Measurements from ENCODE around the gene IGIP.

The IGIP gene

DNA sequence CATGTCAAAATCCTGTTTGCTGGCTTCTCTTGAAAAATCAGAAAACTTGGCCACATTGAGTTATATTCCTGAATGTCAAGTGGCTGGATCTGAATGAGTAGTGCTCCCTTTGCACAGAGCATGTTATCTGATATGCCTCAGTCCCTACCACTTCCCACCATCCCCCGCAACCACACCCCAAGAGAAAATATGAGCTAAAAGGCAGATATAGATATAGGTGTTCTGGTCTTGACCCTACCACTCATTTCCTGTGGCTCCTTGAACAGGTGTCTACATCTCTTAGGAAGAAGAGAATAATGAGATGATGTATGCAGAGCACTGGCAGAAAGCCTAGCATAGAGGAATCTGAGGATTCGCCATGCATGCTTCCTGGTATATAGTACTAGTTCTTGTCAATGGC is 42.6 kb downstream of the IGIP start:
- FAIRE-seq = no peak

DNA sequence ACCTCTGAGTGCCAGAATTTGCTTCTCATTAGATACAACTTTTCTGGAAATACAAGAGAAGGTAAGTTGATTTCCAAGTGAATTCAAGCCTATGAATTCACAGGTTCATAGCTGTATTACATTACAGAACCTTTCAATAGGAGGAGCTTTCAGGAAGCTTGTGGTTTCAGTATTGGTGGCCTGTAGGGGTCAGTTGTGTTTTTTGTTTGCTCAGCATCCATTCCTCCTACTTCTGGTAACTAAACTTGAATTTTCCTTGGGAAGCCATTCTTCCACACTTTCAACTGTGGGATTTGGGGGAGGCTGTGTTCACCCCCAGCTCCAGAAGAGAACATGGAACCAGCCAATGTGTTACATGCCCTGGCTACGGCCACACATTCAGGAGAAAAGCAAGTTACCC is 43.7 kb downstream of the IGIP start:
- FAIRE-seq = no peak

DNA sequence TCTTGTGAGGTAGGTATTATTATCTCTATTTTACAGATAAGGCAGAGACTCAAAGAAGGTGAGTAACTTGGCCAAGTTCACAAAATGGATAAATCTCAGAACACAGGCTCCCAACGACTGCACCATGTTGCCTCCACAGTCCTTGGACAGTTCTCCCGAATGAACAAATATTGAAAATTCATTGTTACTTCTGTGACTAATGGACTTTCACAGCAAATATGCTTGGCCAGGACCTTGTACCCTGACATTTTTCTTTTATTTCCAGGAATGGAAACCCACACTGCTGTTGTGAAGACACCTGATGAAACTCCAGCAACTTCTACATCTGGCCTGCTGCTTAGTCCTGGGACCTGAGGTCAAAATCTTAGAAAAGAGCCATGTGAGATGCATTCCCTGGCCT is 46.7 kb downstream of the IGIP start:
- FAIRE-seq = no peak

- FAIRE-seq = no peak
Measured at GRCh38 chr5:140174014-140174413, 48.3 kb downstream of the IGIP start.

DNA sequence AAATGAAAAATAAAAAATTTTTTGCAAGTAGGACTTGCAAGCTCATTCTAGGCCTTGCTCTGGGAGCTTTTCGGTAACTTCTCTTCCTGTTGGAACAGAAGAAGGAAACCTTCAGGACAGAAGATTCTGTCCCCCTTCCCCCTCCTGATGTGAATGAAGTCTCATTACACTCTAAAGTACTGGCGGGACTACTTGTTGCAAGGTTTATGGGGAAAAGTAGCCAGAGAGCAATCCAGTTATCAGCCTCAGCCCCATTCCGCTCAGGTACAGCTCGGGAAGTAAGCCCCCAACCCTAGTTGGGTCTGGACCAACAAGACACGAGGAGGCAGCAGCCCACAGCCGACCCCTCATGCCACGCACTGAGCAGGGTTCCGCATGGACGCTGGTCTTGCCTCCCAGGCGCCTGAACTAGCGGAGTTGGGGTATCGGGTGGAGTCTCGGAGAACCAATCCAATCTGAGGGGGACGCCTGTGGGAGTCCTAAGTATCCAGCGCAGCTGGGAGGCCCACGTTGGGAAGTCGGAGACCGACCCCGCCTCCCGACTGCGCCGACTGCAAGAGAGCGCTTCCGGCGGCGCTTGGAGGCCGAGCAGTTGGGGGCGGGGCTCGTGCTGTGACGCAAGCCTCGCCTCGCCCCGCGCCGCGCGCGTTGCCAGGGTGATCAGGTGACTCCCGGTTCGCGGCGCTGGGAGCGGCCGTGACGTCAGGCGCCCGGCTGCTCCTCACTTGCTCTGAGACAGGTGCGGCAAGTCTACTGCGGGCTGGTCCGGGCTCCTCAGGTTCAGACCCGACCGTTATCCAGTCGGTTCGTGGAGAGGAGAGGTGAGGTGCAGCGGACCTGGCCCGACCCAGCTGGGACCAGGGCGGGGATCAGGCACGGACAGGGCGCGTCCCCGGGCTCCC is 49.0 kb downstream of the IGIP start, which contains the start of gene CYSTM1:
CYSTM1 (plus strand) TSS at position 724 of the 902 bp plus-strand sequence. CDS start 19,278 bp downstream, outside the sequence.
- no peak for FAIRE-seq

- no peak for FAIRE-seq
Measured at GRCh38 chr5:140175367-140176030, 49.8 kb downstream of the IGIP start.

DNA sequence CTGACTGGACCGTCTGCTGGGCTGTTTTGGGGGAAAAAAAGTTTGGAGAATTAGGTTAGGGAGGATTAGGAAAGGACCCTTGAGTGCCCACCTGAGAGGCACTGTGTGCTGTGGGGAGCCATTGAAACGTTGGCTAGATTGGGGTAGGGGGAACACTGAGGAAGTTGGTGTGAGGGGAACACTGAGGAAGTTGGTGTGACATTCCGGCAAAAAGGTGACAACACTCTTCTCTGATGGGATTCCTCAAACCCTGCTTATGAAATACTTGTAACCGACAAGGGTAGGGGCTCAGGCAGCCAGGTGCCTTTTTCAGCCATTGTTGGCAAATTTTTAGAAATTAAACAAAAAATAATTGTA is 50.3 kb downstream of the IGIP start:
- no peak for FAIRE-seq

GRCh38 chr5:140178086-140178410 is 52.3 kb downstream of the IGIP start:
- no peak for FAIRE-seq

GRCh38 chr5:140178482-140179116 is 52.9 kb downstream of the IGIP start:
- FAIRE-seq = no peak
